HepG2 (cell line): ENCODE measurements around the gene PDK2. TPM values are rescaled to one million over a fixed set of nuclear protein-coding genes. Genes with fewer than 3 reads are reported as not detected.

ENCODE experiments used
- ARNT ChIP-seq: fragments of 450-650 bp; IDR thresholded peaks from 2 replicates; pipeline ENCODE4 v1.6.1; 2017
- GATAD1 ChIP-seq: IDR thresholded peaks from 2 replicates; pipeline ENCODE4 v1.6.1; 2016; ENCODE audit warnings: missing genetic modification reagents, missing compliant biosample characterization
- TEAD3 ChIP-seq: optimal IDR thresholded peaks from 2 replicates; pipeline ENCODE3; 2016; ENCODE audit warnings: borderline replicate concordance
- ZMYM4 ChIP-seq: sonication (generic); formaldehyde crosslinking; IDR thresholded peaks from 2 replicates; pipeline ENCODE4 v1.8.1; 2023; ENCODE audit warnings: mild to moderate bottlenecking, missing genetic modification reagents
- ZNF121 ChIP-seq: sonication (generic); formaldehyde crosslinking; IDR thresholded peaks from 2 replicates; pipeline ENCODE4 v1.5.0; 2020; ENCODE audit warnings: mild to moderate bottlenecking, missing genetic modification reagents
- ZNF382 ChIP-seq: sonication (generic); formaldehyde crosslinking; IDR thresholded peaks from 2 replicates; pipeline ENCODE4 v1.5.0; 2020; ENCODE audit warnings: missing genetic modification reagents, mild to moderate bottlenecking, borderline replicate concordance
- polyA plus RNA-seq, 8 experiments: library from polyadenylated mRNA; depleted of rRNA in 3 of 8; stranded (reverse) in 7 of 8; unstranded in 1 of 8; fragments of >200 nt; fragmentation: Illumina TruSeq in 4 of 8; extraction: Trizol in 4 of 8; gene quantifications; 2 replicates each; pipeline versions ENCODE4 v1.2.1 to v1.2.3, GENCODE V29; 2011 to 2016; ENCODE audit warnings: low read depth in 4 of 8, missing spikeins in 1 of 8, mixed read lengths in 1 of 8; ENCODE audit not compliant: insufficient read depth in 1 of 8
- total RNA-seq, 5 experiments: library from RNA; depleted of rRNA; stranded (reverse); fragments of >200 nt; fragmentation: Illumina TruSeq; extraction: Trizol; gene quantifications; 2 replicates each; pipeline ENCODE4 v1.2.3, GENCODE V29; 2016; ENCODE audit warnings: low read depth in 1 of 5
- TF ChIP-seq, protein P1 (sequence below): sonication (generic); formaldehyde crosslinking; IDR thresholded peaks from 2 replicates; pipeline ENCODE4 v1.9.0; 2021; ENCODE audit warnings: missing genetic modification reagents, borderline replicate concordance
- TF ChIP-seq, protein P2 (sequence below): sonication (generic); formaldehyde crosslinking; IDR thresholded peaks from 2 replicates; pipeline ENCODE4 v1.4.0; 2020; ENCODE audit warnings: missing genetic modification reagents, borderline replicate concordance
- TF ChIP-seq, protein P3 (sequence below): sonication (generic); formaldehyde crosslinking; IDR thresholded peaks from 2 replicates; pipeline ENCODE4 v1.4.0; 2020; ENCODE audit warnings: missing genetic modification reagents, mild to moderate bottlenecking, borderline replicate concordance
- TF ChIP-seq, protein P4 (sequence below): sonication (generic); formaldehyde crosslinking; IDR thresholded peaks from 2 replicates; pipeline ENCODE4 v1.5.1; 2020; ENCODE audit warnings: mild to moderate bottlenecking, missing genetic modification reagents, moderate library complexity
- TF ChIP-seq, protein P5 (sequence below): sonication (generic); formaldehyde crosslinking; IDR thresholded peaks from 2 replicates; pipeline ENCODE4 v1.8.0; 2022; ENCODE audit warnings: low read depth, missing genetic modification reagents

PDK2 gene
- total and polyA plus RNA-seq, 2 of the 13 experiments (the other 11 are each of a cell fraction or from before 2014, with no cell fraction given), result 18.5 to 59.7 TPM

DNA sequence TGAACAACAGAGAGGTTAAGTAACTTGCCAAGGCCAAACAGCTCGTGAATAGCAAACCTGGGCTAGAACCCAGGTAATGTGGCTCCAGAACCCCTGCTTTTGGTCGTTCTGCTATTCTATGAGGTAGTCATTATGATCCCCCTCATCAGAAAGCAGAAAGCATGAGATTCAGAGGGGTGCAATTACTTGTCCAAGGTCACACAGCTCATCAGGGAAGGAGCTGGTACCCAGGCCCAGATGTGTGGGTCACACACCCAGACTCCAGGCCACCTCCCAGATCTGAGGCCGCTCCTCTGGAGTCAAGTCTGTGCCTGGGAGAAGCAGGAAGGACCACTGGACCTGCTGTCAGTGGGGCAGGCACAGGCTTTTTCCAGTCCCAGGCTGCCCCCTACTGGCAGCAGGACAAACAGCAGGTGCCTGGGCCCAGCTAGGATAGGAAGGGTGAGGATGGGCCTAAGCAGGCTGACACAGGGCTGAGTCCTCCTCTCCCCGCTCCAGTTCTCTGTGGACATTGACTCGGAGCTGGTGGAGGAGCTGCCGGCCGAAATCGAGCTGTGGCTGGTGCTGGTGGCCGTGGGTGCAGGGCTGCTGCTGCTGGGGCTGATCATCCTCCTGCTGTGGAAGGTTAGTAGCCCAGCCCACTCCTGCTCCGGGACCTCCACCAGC, 7.8 kb upstream of the PDK2 start (continued):
- TF ChIP-seq, protein P1, sequence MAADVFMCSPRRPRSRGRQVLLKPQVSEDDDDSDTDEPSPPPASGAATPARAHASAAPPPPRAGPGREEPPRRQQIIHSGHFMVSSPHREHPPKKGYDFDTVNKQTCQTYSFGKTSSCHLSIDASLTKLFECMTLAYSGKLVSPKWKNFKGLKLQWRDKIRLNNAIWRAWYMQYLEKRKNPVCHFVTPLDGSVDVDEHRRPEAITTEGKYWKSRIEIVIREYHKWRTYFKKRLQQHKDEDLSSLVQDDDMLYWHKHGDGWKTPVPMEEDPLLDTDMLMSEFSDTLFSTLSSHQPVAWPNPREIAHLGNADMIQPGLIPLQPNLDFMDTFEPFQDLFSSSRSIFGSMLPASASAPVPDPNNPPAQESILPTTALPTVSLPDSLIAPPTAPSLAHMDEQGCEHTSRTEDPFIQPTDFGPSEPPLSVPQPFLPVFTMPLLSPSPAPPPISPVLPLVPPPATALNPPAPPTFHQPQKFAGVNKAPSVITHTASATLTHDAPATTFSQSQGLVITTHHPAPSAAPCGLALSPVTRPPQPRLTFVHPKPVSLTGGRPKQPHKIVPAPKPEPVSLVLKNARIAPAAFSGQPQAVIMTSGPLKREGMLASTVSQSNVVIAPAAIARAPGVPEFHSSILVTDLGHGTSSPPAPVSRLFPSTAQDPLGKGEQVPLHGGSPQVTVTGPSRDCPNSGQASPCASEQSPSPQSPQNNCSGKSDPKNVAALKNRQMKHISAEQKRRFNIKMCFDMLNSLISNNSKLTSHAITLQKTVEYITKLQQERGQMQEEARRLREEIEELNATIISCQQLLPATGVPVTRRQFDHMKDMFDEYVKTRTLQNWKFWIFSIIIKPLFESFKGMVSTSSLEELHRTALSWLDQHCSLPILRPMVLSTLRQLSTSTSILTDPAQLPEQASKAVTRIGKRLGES, result no peak
- no peak for TF ChIP-seq ZMYM4 (CRISPR knock-in tag)
- TF ChIP-seq ZNF382 (CRISPR knock-in tag), result no peak
- peak; percentile 98 for TF ChIP-seq ZNF121 (CRISPR knock-in tag)
- TF ChIP-seq, protein P2, sequence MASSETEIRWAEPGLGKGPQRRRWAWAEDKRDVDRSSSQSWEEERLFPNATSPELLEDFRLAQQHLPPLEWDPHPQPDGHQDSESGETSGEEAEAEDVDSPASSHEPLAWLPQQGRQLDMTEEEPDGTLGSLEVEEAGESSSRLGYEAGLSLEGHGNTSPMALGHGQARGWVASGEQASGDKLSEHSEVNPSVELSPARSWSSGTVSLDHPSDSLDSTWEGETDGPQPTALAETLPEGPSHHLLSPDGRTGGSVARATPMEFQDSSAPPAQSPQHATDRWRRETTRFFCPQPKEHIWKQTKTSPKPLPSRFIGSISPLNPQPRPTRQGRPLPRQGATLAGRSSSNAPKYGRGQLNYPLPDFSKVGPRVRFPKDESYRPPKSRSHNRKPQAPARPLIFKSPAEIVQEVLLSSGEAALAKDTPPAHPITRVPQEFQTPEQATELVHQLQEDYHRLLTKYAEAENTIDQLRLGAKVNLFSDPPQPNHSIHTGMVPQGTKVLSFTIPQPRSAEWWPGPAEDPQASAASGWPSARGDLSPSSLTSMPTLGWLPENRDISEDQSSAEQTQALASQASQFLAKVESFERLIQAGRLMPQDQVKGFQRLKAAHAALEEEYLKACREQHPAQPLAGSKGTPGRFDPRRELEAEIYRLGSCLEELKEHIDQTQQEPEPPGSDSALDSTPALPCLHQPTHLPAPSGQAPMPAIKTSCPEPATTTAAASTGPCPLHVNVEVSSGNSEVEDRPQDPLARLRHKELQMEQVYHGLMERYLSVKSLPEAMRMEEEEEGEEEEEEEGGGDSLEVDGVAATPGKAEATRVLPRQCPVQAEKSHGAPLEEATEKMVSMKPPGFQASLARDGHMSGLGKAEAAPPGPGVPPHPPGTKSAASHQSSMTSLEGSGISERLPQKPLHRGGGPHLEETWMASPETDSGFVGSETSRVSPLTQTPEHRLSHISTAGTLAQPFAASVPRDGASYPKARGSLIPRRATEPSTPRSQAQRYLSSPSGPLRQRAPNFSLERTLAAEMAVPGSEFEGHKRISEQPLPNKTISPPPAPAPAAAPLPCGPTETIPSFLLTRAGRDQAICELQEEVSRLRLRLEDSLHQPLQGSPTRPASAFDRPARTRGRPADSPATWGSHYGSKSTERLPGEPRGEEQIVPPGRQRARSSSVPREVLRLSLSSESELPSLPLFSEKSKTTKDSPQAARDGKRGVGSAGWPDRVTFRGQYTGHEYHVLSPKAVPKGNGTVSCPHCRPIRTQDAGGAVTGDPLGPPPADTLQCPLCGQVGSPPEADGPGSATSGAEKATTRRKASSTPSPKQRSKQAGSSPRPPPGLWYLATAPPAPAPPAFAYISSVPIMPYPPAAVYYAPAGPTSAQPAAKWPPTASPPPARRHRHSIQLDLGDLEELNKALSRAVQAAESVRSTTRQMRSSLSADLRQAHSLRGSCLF (CRISPR knock-in tag), result no peak
- TF ChIP-seq GATAD1 (CRISPR knock-in tag), result 0 out of 2 replicates have a peak, but pooled peaks have one; percentile 38
- TF ChIP-seq, protein P3, sequence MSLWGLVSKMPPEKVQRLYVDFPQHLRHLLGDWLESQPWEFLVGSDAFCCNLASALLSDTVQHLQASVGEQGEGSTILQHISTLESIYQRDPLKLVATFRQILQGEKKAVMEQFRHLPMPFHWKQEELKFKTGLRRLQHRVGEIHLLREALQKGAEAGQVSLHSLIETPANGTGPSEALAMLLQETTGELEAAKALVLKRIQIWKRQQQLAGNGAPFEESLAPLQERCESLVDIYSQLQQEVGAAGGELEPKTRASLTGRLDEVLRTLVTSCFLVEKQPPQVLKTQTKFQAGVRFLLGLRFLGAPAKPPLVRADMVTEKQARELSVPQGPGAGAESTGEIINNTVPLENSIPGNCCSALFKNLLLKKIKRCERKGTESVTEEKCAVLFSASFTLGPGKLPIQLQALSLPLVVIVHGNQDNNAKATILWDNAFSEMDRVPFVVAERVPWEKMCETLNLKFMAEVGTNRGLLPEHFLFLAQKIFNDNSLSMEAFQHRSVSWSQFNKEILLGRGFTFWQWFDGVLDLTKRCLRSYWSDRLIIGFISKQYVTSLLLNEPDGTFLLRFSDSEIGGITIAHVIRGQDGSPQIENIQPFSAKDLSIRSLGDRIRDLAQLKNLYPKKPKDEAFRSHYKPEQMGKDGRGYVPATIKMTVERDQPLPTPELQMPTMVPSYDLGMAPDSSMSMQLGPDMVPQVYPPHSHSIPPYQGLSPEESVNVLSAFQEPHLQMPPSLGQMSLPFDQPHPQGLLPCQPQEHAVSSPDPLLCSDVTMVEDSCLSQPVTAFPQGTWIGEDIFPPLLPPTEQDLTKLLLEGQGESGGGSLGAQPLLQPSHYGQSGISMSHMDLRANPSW (CRISPR knock-in tag), result no peak
- TF ChIP-seq TEAD3 (CRISPR knock-in tag), result peak; percentile 19
- TF ChIP-seq ARNT, result no peak
- TF ChIP-seq, protein P4, sequence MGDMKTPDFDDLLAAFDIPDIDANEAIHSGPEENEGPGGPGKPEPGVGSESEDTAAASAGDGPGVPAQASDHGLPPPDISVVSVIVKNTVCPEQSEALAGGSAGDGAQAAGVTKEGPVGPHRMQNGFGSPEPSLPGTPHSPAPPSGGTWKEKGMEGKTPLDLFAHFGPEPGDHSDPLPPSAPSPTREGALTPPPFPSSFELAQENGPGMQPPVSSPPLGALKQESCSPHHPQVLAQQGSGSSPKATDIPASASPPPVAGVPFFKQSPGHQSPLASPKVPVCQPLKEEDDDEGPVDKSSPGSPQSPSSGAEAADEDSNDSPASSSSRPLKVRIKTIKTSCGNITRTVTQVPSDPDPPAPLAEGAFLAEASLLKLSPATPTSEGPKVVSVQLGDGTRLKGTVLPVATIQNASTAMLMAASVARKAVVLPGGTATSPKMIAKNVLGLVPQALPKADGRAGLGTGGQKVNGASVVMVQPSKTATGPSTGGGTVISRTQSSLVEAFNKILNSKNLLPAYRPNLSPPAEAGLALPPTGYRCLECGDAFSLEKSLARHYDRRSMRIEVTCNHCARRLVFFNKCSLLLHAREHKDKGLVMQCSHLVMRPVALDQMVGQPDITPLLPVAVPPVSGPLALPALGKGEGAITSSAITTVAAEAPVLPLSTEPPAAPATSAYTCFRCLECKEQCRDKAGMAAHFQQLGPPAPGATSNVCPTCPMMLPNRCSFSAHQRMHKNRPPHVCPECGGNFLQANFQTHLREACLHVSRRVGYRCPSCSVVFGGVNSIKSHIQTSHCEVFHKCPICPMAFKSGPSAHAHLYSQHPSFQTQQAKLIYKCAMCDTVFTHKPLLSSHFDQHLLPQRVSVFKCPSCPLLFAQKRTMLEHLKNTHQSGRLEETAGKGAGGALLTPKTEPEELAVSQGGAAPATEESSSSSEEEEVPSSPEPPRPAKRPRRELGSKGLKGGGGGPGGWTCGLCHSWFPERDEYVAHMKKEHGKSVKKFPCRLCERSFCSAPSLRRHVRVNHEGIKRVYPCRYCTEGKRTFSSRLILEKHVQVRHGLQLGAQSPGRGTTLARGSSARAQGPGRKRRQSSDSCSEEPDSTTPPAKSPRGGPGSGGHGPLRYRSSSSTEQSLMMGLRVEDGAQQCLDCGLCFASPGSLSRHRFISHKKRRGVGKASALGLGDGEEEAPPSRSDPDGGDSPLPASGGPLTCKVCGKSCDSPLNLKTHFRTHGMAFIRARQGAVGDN (CRISPR knock-in tag), result peak; percentile 45
- TF ChIP-seq, protein P5, sequence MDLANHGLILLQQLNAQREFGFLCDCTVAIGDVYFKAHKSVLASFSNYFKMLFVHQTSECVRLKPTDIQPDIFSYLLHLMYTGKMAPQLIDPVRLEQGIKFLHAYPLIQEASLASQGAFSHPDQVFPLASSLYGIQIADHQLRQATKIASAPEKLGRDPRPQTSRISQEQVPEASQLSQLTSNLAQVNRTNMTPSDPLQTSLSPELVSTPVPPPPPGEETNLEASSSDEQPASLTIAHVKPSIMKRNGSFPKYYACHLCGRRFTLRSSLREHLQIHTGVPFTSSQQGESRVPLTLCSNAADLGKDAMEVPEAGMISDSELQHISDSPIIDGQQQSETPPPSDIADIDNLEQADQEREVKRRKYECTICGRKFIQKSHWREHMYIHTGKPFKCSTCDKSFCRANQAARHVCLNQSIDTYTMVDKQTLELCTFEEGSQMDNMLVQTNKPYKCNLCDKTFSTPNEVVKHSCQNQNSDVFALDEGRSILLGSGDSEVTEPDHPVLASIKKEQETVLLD (CRISPR knock-in tag), result no peak
